ENCODE measurements around the gene ZNF628. TPM values are rescaled to one million over a fixed set of nuclear protein-coding genes. Genes with fewer than 3 reads are reported as not detected.

Gene ZNF628
- polyA plus RNA-seq, 6 donors from 2014 or later, result 0.16 to 2.2 (median 0.94) TPM; not detected in 1

GRCh38 chr19:55477905-55478304, 1.5 kb downstream of the ZNF628 start:
- ATAC-seq (ENCODE audit: low read depth in 2 of 2) (no peak), DNase-seq (no peak)
- Mint-ChIP-seq H3K9me3 (no peaks in the 10 kb centered on the region), H3K27me3 (no peaks in the 10 kb centered on the region), H3K36me3 (no peaks in the 10 kb centered on the region), H3K27ac (peak overlapping the region in 4 of 6 donors; percentile 80 to 98 (median 96)), H3K4me1 (peaks cover 28 to 37% (median 29%) of the 10 kb centered on the region in 3 donors), H3K4me3 (peak overlapping the region; percentile 75 to 99 (median 85))

- Mint-ChIP-seq H3K4me1 (peaks cover 28 to 37% (median 29%) of the 10 kb centered on the region in 3 donors), H3K36me3 (no peaks in the 10 kb centered on the region), H3K27me3 (no peaks in the 10 kb centered on the region), H3K27ac (peak overlapping the region in 4 of 6 donors; percentile 63 to 94 (median 74)), H3K9me3 (no peaks in the 10 kb centered on the region), H3K4me3 (peak overlapping the region in 7 of 8 donors; percentile 69 to 99 (median 83))
- ATAC-seq (ENCODE audit: low read depth in 2 of 2), result no peak
- no peak for DNase-seq
Observed at GRCh38 chr19:55478364-55478763, 1.9 kb downstream of the ZNF628 start.

GRCh38 chr19:55479045-55479444, 2.6 kb downstream of the ZNF628 start:
- ATAC-seq (ENCODE audit: low read depth in 2 of 2) (no peak), DNase-seq (no peak)
- Mint-ChIP-seq H3K27ac (peak overlapping the region in 3 of 6 donors; percentile 17 to 94 (median 79)), H3K4me1 (peaks cover 28 to 37% (median 29%) of the 10 kb centered on the region in 3 donors), H3K9me3 (no peaks in the 10 kb centered on the region), H3K27me3 (no peaks in the 10 kb centered on the region), H3K36me3 (no peaks in the 10 kb centered on the region), H3K4me3 (peak overlapping the region in 6 of 8 donors; percentile 28 to 99 (median 77))

GRCh38 chr19:55479451-55480230, 3.2 kb downstream of the ZNF628 start:
- H3K27ac Mint-ChIP-seq, result peak overlapping the region in 4 of 6 donors; percentile 35 to 94 (median 88)
- no peaks in the 10 kb centered on the region for H3K27me3 Mint-ChIP-seq
- peak overlapping the region in 5 of 8 donors; percentile 45 to 99 (median 59) for H3K4me3 Mint-ChIP-seq

GRCh38 chr19:55481148-55481793, 4.9 kb downstream of the ZNF628 start:
- H3K36me3 Mint-ChIP-seq, result no peaks in the 10 kb centered on the region
- peak overlapping the region in 1 of 8 donors; percentile 20 for H3K4me3 Mint-ChIP-seq
- H3K4me1 Mint-ChIP-seq, result peaks cover 36 to 42% (median 38%) of the 10 kb centered on the region in 3 donors
- ATAC-seq (ENCODE audit: low read depth in 2 of 2) (no peak), DNase-seq (no peak)
- no peaks in the 10 kb centered on the region for H3K27me3 Mint-ChIP-seq
- H3K9me3 Mint-ChIP-seq, result no peaks in the 10 kb centered on the region
- H3K27ac Mint-ChIP-seq, result peak overlapping the region in 1 of 6 donors; percentile 86

More at GRCh38 chr19:55479451-55480230, 3.2 kb downstream of the ZNF628 start:
- no peak for DNase-seq
- ATAC-seq (ENCODE audit: low read depth in 2 of 2), result no peak
- no peaks in the 10 kb centered on the region for H3K9me3 Mint-ChIP-seq
- H3K4me1 Mint-ChIP-seq, result peaks cover 28 to 40% (median 29%) of the 10 kb centered on the region in 3 donors
- no peaks in the 10 kb centered on the region for H3K36me3 Mint-ChIP-seq

GRCh38 chr19:55481794-55482155, 5.4 kb downstream of the ZNF628 start:
- peaks cover 36 to 43% (median 38%) of the 10 kb centered on the region in 3 donors for H3K4me1 Mint-ChIP-seq
- DNase-seq, result no peak
- H3K4me3 Mint-ChIP-seq, result peak overlapping the region in 1 of 8 donors; percentile 20
- no peaks in the 10 kb centered on the region for H3K9me3 Mint-ChIP-seq
- H3K36me3 Mint-ChIP-seq, result no peaks in the 10 kb centered on the region
- peak overlapping the region in 1 of 6 donors; percentile 86 for H3K27ac Mint-ChIP-seq
- no peaks in the 10 kb centered on the region for H3K27me3 Mint-ChIP-seq
- no peak for ATAC-seq (ENCODE audit: low read depth in 2 of 2)

GRCh38 chr19:55482156-55482961, 5.9 kb downstream of the ZNF628 start:
- no peaks in the 10 kb centered on the region for H3K9me3 Mint-ChIP-seq
- H3K36me3 Mint-ChIP-seq, result no peaks in the 10 kb centered on the region
- H3K27me3 Mint-ChIP-seq, result no peaks in the 10 kb centered on the region
- no peak overlapping the region for H3K27ac Mint-ChIP-seq
- ATAC-seq (ENCODE audit: low read depth in 2 of 2) (no peak), DNase-seq (no peak)
- H3K4me3 Mint-ChIP-seq, result peak overlapping the region in 1 of 8 donors; percentile 3
- peaks cover 35 to 38% (median 37%) of the 10 kb centered on the region in 3 donors for H3K4me1 Mint-ChIP-seq

GRCh38 chr19:55482967-55483705, 6.7 kb downstream of the ZNF628 start:
- no peak for ATAC-seq (ENCODE audit: low read depth in 2 of 2)
- H3K27me3 Mint-ChIP-seq, result no peaks in the 10 kb centered on the region
- DNase-seq, result no peak
- no peaks in the 10 kb centered on the region for H3K9me3 Mint-ChIP-seq
- H3K36me3 Mint-ChIP-seq, result no peaks in the 10 kb centered on the region
- H3K27ac Mint-ChIP-seq, result peak overlapping the region in 3 of 6 donors; percentile 56 to 88 (median 78)
- H3K4me3 Mint-ChIP-seq, result peak overlapping the region in 2 of 8 donors; percentile 3 to 20
- H3K4me1 Mint-ChIP-seq, result peaks cover 29 to 33% (median 33%) of the 10 kb centered on the region in 3 donors

- Mint-ChIP-seq H3K36me3 (no peaks in the 10 kb centered on the region), H3K4me1 (peaks cover 22 to 29% (median 25%) of the 10 kb centered on the region in 3 donors), H3K27ac (peak overlapping the region in 5 of 6 donors; percentile 88 to 96 (median 90)), H3K27me3 (no peaks in the 10 kb centered on the region), H3K9me3 (no peaks in the 10 kb centered on the region), H3K4me3 (peak overlapping the region; percentile 62 to 88 (median 82))
- no peak for DNase-seq
- no peak for ATAC-seq (ENCODE audit: low read depth in 2 of 2)
Observed at GRCh38 chr19:55483706-55484592, 7.5 kb downstream of the ZNF628 start.

GRCh38 chr19:55484593-55485438, 8.4 kb downstream of the ZNF628 start, which contains the start of gene NAT14:
Gene NAT14 (plus strand): TSS chr19:55485188. CDS start chr19:55485709, 521 bp downstream.
- peak within 1 kb of the TSS; percentile 68 to 98 (median 91) for H3K27ac Mint-ChIP-seq
- H3K9me3 Mint-ChIP-seq, result no peaks in the 10 kb centered on the region
- peak; percentile 80 to 82 for ATAC-seq (ENCODE audit: low read depth in 2 of 2)
- peak within 1 kb of the TSS; percentile 62 to 89 (median 84) for H3K4me3 Mint-ChIP-seq
- H3K4me1 Mint-ChIP-seq, result peaks cover 14 to 21% (median 16%) of the 10 kb centered on the region in 3 donors
- H3K36me3 Mint-ChIP-seq, result no peaks in the 10 kb centered on the region
- no peaks in the 10 kb centered on the region for H3K27me3 Mint-ChIP-seq
- peak; percentile 77 for DNase-seq

- peaks cover 12 to 18% (median 13%) of the 10 kb centered on the region in 3 donors for H3K4me1 Mint-ChIP-seq
- H3K27me3 Mint-ChIP-seq, result no peaks in the 10 kb centered on the region
- ATAC-seq (ENCODE audit: low read depth in 2 of 2), result peak; percentile 15 to 20
- DNase-seq, result no peak
- H3K27ac Mint-ChIP-seq, result peak overlapping the region; percentile 68 to 98 (median 91)
- no peaks in the 10 kb centered on the region for H3K9me3 Mint-ChIP-seq
- H3K4me3 Mint-ChIP-seq, result peak overlapping the region; percentile 62 to 89 (median 84)
- H3K36me3 Mint-ChIP-seq, result no peaks in the 10 kb centered on the region
Observed at GRCh38 chr19:55485439-55486011, 9.1 kb downstream of the ZNF628 start.

Data from naive B cell (primary cell).